Subcutaneous adipose tissue (tissue), 4 donors: Measurements from ENCODE around the gene CTNNBIP1. TPM values are rescaled to one million over a fixed set of nuclear protein-coding genes. Genes with fewer than 3 reads are reported as not detected.

Experiments
- CTCF ChIP-seq: fragments of 450-650 bp; IDR thresholded peaks from one replicate; pipeline ENCODE4 v1.5.1; 2016; ENCODE audit warnings: low read depth, mild to moderate bottlenecking, control low read depth, antibody characterized with exemption, moderate library complexity
- total RNA-seq, 4 donors: library from RNA; depleted of rRNA; stranded (reverse); fragments of >200 nt; gene quantifications; one replicate each; pipeline ENCODE4 v1.1.0, GENCODE V29; 2016

CTNNBIP1 gene
- total RNA-seq, 4 donors from 2014 or later, result 10.8 to 45.2 (median 17.1) TPM

DNA sequence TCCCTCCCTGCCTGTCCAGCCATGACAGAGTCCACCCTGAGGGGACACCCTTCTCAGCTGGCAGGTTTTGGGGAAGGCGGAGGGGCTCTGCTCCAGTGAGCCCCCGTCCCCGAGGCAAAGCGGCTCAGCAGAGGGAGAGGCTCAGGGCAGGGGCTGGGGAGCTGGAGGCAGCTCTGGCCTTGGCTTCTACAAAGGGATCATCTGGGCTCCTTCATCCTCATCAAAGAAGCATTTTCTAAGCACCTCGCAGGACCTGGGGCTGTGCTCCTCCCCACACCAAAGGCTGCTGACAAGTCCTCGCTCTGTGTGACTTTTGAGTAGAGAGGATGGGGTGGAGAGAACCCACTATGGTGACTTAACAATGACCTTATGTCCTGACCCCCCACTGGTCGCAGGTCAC, 65.3 kb downstream of the CTNNBIP1 start:
- TF ChIP-seq CTCF, result no peak

GRCh38 chr1:9844106-9844505, 66.0 kb downstream of the CTNNBIP1 start:
- no peak for TF ChIP-seq CTCF

- TF ChIP-seq CTCF, result no peak
Observed at GRCh38 chr1:9843576-9843945, 66.5 kb downstream of the CTNNBIP1 start.

DNA sequence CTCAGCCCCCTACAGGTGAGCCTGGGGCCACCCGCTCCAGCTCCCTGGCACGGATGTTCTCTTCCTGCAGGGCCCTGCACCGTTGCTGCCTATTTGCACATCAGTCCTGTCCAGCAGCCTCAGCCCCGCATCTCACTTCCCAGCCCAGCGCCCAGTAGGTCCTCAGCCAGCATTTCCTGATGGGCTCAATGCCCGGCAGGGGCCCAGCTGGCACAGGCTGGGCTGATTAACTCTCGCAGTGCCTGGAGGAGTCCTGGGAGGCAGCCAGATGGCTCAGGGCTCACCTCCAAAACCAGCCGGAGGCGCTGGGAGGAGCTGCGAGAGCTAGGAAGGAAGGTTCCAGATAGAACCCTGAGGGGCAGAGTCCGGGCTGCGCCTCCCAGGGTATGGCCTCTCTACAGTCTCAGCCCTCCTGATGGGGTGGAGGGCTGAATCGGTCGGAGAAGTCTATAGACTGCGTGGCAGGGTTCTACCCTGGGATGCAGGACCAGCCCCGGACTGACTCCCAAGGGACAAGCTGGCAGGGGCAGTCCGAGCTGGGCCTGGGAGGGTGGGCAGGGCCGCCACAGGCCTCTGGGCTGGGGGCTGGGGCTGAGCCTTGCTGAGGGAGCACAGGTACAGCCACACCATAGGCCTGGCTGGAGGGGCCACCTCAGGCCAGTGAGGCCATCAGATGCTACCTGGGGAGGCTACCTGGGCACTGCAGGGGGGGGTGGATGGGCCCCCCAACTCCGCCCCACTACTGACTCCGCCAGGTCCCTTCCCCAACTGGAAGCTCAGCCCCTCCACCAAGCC, 67.1 kb downstream of the CTNNBIP1 start:
- no peak for TF ChIP-seq CTCF

- TF ChIP-seq CTCF, result no peak
Observed at GRCh38 chr1:9842073-9842711, 67.9 kb downstream of the CTNNBIP1 start.

DNA sequence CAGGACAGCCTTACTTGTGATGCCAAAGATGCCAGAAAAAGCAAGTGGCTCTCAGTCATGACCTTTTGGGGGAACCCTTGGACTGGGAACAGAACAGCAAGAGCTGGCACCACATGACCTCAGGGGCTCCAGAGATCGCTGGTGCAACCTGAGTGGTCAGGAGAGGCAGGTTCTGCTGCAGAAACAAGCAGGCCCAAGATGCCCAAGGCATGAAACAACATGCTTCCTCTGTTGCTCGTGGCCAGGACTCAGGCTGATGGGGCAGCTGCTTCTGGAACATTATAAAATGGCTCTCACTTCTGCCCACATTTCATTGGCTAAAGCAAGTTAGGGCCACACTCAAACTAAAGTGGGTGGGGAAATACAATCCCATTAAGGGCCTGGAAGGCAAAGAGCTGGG, 68.6 kb downstream of the CTNNBIP1 start:
- TF ChIP-seq CTCF, result no peak

- no peak for TF ChIP-seq CTCF
Observed at GRCh38 chr1:9840176-9840575, 69.9 kb downstream of the CTNNBIP1 start.
